ENCODE results near the gene POLD3.

- no peak for TF ChIP-seq CTCF (conservative IDR thresholded peaks at IDR 0.05)
- TF ChIP-seq ZFX (IDR thresholded peaks at IDR 0.05), result no peak
Measured at GRCh38 chr11:74679513-74679865, 87.1 kb downstream of the POLD3 start.

All from C4-2B (cell line).